Fibroblast of mammary gland (primary cell): ENCODE results near the gene CTSZ.
"Not testable (repeated sequence)": the region's sequence is repeated elsewhere in the genome, so short reads cannot be mapped to it uniquely, and the experiment has no call there.

Source experiments
- DNase-seq: peaks from one replicate; pipeline ENCODE4 v3.0.0-alpha.2; 2010; ENCODE audit warnings: low read depth
- H3K4me3 ChIP-seq: 2 replicates; pipeline ENCODE4 v1.5.1; 2011; ENCODE audit warnings: low read depth, mild to moderate bottlenecking, low read length, moderate library complexity; ENCODE audit not compliant: control insufficient read depth
- CTCF ChIP-seq: conservative IDR thresholded peaks from 2 replicates; pipeline ENCODE4 v1.5.1; 2011; ENCODE audit warnings: low read depth, low read length, inconsistent platforms; ENCODE audit not compliant: control insufficient read depth, insufficient read depth

Gene CTSZ

GRCh38 chr20:58986286-58986967 lies 20.6 kb downstream of the CTSZ start:
- DNase-seq: no peak
- H3K4me3 ChIP-seq: no peak overlapping the region
- TF ChIP-seq CTCF: no peak

GRCh38 chr20:58985656-58986055 lies 21.4 kb downstream of the CTSZ start:
- DNase-seq: peak; percentile 46
- no peak for TF ChIP-seq CTCF
- no peak overlapping the region for H3K4me3 ChIP-seq

- no peak for DNase-seq
- H3K4me3 ChIP-seq: no peak overlapping the region
- TF ChIP-seq CTCF: no peak
These were observed 22.4 kb downstream of the CTSZ start for GRCh38 chr20:58984691-58985090.

GRCh38 chr20:58983115-58983468 lies 24.0 kb downstream of the CTSZ start:
- not testable (repeated sequence) for H3K4me3 ChIP-seq, DNase-seq

GRCh38 chr20:58982406-58983114 lies 24.5 kb downstream of the CTSZ start:
- H3K4me3 ChIP-seq: peak overlapping the region; percentile 86
- no peak for TF ChIP-seq CTCF
- DNase-seq: no peak

- TF ChIP-seq CTCF: no peak
- DNase-seq: peak; percentile 25
- H3K4me3 ChIP-seq: peak overlapping the region; percentile 86
These were observed 25.3 kb downstream of the CTSZ start for GRCh38 chr20:58981628-58982364.
